ENCODE data around the gene CIITA.

CIITA gene

GRCh38 chr16:10982465-10983150, 105.6 kb downstream of the CIITA start:
- DNase-seq (ENCODE audit: low read depth): no peak

- DNase-seq (ENCODE audit: low read depth): no peak
These were observed 106.2 kb downstream of the CIITA start for GRCh38 chr16:10983159-10983558.

- no peak for DNase-seq (ENCODE audit: low read depth)
These were observed 107.5 kb downstream of the CIITA start for GRCh38 chr16:10984509-10984908.
